ENCODE measurements around the gene SS18.

Gene SS18

DNA sequence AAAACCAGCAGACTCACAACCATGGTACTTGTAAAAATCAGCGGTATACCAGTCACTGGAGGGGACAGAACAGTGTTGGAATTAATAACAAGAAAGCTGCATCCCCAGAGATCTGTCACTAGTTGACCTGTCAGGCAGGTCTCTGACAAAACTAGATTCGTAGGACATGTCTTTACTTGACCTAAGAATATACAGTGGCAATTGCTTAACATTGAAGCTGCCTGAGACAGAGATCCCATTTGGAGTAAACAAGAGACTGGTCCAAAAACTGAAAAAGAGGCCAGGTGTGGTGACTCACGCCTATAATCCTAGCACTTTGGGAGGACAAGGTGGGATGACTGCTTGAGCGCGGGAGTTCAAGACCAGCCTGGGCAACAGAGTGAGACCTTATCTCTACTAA is 7.2 kb upstream of the SS18 start:
- Histone ChIP-seq H3K27ac (ENCODE audit: low read length) (no peak overlapping the region), H3K9me3 (ENCODE audit: control insufficient read depth in 1 of 2, low read length in 2 of 2) (peaks cover 0 to 4% of the 10 kb centered on the region in 2 donors), H3K27me3 (ENCODE audit: low read depth, low read length) (no peaks in the 10 kb centered on the region), H3K4me1 (ENCODE audit: control insufficient read depth in 1 of 2, insufficient read depth in 2 of 2, low read length in 2 of 2) (no peaks in the 10 kb centered on the region), H3K4me3 (ENCODE audit: low read depth in 1 of 2, low read length in 2 of 2) (no peak overlapping the region), H3K36me3 (ENCODE audit: control insufficient read depth in 1 of 2, insufficient read depth in 2 of 2, low read length in 2 of 2) (no peaks in the 10 kb centered on the region)

DNA sequence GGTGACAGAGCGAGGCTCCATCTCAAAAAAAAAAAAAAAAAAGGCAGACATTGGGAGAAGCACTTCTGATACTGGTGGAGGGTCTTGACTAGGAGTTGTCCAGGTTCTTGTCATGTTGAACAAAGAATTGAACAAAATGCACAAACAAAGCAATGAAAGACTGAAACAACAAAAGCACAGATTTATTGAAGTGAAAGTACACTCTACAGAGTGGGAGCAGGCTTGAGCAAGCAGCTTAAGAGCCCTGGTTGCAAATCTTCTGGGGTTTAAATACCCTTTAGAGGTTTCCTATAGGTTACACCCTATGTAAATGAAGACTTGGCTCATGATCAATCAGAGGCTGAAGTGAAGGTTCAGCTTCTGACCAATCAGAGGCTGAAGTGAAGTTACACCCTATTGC is 6.4 kb upstream of the SS18 start:
- Histone ChIP-seq H3K27me3 (ENCODE audit: low read depth, low read length) (no peaks in the 10 kb centered on the region), H3K36me3 (ENCODE audit: control insufficient read depth in 1 of 2, insufficient read depth in 2 of 2, low read length in 2 of 2) (no peaks in the 10 kb centered on the region), H3K27ac (ENCODE audit: low read length) (no peak overlapping the region), H3K9me3 (ENCODE audit: control insufficient read depth in 1 of 2, low read length in 2 of 2) (peaks cover 0 to 4% of the 10 kb centered on the region in 2 donors), H3K4me1 (ENCODE audit: control insufficient read depth in 1 of 2, insufficient read depth in 2 of 2, low read length in 2 of 2) (no peaks in the 10 kb centered on the region), H3K4me3 (ENCODE audit: low read depth in 1 of 2, low read length in 2 of 2) (no peak overlapping the region)

DNA sequence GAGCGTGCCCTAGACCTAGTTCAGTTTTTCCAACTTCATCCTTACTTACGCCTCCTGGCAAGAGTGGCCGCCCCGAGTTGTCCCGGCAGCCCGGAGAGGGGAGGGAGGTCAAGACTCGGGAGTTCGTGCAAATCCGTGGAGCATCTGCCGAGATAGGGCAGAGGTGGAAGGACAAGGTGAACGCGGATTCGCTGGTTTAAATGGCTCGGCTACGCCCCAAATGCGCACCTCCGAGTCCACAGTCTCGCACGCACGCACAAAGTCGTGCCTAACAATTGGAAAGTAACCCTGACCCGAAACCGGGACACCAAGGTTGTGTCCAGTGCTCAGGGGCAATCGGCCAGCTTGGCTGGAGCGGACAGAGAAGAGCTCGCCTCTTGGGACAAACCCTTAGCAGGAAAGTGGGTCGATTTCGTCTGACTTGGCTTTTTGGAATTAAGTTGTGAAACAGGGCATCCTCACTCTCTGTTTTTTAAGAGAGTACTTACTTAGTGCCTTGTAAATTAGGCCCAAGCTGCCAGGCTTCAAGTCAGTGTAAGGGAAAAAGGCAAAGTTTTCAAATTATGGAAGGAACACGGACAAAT is 726 bp upstream of the SS18 start:
- no peaks in the 10 kb centered on the region for H3K9me3 ChIP-seq (ENCODE audit: control insufficient read depth in 1 of 2, low read length in 2 of 2)
- peaks cover 3 to 21% of the 10 kb centered on the region in 2 donors for H3K4me1 ChIP-seq (ENCODE audit: control insufficient read depth in 1 of 2, insufficient read depth in 2 of 2, low read length in 2 of 2)
- H3K27me3 ChIP-seq (ENCODE audit: low read depth, low read length): no peaks in the 10 kb centered on the region
- H3K36me3 ChIP-seq (ENCODE audit: control insufficient read depth in 1 of 2, insufficient read depth in 2 of 2, low read length in 2 of 2): peaks cover 0 to 9% of the 10 kb centered on the region in 2 donors
- H3K4me3 ChIP-seq (ENCODE audit: low read depth in 1 of 2, low read length in 2 of 2): peak overlapping the region; percentile 91 to 94
- peak overlapping the region; percentile 92 for H3K27ac ChIP-seq (ENCODE audit: low read length)

DNA sequence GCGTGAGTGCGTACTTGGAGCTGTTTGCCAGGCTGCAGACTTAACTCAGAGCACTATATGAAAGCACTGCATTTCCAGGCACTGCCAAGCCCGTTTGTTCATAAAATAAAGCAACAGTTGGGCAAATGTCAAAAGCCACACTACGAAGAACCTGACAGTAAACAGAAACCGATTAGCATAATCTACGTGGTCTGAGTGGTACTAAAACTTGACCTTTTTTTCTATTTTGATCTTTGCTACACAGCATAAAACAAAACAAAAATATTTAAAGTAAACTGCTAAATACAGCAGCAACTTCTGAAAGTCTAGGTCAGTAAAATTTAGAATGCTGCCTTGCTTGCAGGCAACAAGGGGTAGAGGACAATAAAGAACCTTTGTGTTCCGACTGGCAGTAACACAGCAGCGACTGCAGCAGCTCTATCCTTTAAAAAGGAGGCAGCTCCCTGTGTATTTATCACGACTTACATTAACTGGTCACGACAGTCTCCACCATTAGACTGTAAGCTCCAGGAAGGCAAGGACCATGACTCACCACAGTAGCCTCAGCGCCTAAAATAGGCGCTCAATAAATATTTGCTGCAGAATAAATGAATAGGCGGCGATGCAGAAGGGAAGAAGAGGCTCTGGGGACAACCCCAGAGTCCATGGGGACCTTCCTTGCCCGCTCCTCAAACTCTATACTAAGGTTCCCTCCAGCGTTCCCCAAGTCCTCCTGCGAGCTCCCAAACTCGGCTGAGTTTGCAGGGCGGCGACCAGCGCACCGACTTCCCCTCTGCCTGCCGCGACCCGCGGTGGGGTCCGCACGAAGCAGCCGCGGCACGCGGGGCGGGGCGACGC is 902 bp downstream of the SS18 start:
- Histone ChIP-seq H3K36me3 (ENCODE audit: control insufficient read depth in 1 of 2, insufficient read depth in 2 of 2, low read length in 2 of 2) (peaks cover 4 to 9% of the 10 kb centered on the region in 2 donors), H3K4me1 (ENCODE audit: control insufficient read depth in 1 of 2, insufficient read depth in 2 of 2, low read length in 2 of 2) (peaks cover 3 to 25% of the 10 kb centered on the region in 2 donors), H3K27ac (ENCODE audit: low read length) (peak overlapping the region; percentile 92), H3K27me3 (ENCODE audit: low read depth, low read length) (no peaks in the 10 kb centered on the region), H3K9me3 (ENCODE audit: control insufficient read depth in 1 of 2, low read length in 2 of 2) (no peaks in the 10 kb centered on the region), H3K4me3 (ENCODE audit: low read depth in 1 of 2, low read length in 2 of 2) (peak overlapping the region; percentile 91 to 94)

DNA sequence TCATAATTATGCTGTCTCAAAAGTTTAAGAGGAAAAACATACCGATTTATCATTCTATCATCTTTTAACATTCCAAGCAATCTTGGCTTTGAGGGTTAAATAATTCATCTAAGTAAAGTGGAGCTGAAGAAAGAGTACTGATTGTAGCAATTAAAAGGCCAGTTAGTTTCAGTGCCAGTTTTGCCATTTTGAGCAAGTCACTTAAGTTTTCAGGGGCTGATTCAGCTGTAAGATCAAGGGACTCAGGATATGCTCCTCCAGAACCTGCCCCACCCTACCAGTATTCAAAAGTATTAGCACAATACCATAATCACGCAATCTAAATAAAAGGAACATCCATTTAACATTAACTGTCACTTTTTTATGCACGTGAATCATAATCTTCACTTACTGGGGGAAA is 1.9 kb downstream of the SS18 start:
- peaks cover 3 to 25% of the 10 kb centered on the region in 2 donors for H3K4me1 ChIP-seq (ENCODE audit: control insufficient read depth in 1 of 2, insufficient read depth in 2 of 2, low read length in 2 of 2)
- no peaks in the 10 kb centered on the region for H3K9me3 ChIP-seq (ENCODE audit: control insufficient read depth in 1 of 2, low read length in 2 of 2)
- H3K27ac ChIP-seq (ENCODE audit: low read length): no peak overlapping the region
- peak overlapping the region; percentile 91 to 94 for H3K4me3 ChIP-seq (ENCODE audit: low read depth in 1 of 2, low read length in 2 of 2)
- H3K36me3 ChIP-seq (ENCODE audit: control insufficient read depth in 1 of 2, insufficient read depth in 2 of 2, low read length in 2 of 2): peaks cover 7 to 9% of the 10 kb centered on the region in 2 donors
- H3K27me3 ChIP-seq (ENCODE audit: low read depth, low read length): no peaks in the 10 kb centered on the region

DNA sequence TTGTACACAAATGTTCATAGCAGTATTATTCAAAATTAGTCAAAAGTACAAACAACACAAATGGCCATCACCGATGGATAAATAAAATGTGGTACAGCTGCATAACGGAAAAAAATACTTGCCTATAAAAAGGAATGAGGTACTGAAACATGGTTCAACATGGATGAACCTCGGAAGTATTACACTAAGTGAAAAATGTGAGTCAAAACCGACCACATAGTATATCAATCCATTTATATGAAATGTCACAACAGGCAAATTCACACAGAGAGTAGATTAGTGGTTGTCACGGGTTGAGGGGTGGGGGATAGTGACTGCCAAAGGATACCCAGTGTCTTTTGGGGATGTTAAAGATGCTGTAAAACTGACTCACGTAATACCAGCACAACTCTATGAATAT is 3.5 kb downstream of the SS18 start:
- H3K27ac ChIP-seq (ENCODE audit: low read length): no peak overlapping the region
- H3K9me3 ChIP-seq (ENCODE audit: control insufficient read depth in 1 of 2, low read length in 2 of 2): no peaks in the 10 kb centered on the region
- no peaks in the 10 kb centered on the region for H3K27me3 ChIP-seq (ENCODE audit: low read depth, low read length)
- no peak overlapping the region for H3K4me3 ChIP-seq (ENCODE audit: low read depth in 1 of 2, low read length in 2 of 2)
- peaks cover 7 to 9% of the 10 kb centered on the region in 2 donors for H3K36me3 ChIP-seq (ENCODE audit: control insufficient read depth in 1 of 2, insufficient read depth in 2 of 2, low read length in 2 of 2)
- H3K4me1 ChIP-seq (ENCODE audit: control insufficient read depth in 1 of 2, insufficient read depth in 2 of 2, low read length in 2 of 2): peaks cover 3 to 25% of the 10 kb centered on the region in 2 donors

DNA sequence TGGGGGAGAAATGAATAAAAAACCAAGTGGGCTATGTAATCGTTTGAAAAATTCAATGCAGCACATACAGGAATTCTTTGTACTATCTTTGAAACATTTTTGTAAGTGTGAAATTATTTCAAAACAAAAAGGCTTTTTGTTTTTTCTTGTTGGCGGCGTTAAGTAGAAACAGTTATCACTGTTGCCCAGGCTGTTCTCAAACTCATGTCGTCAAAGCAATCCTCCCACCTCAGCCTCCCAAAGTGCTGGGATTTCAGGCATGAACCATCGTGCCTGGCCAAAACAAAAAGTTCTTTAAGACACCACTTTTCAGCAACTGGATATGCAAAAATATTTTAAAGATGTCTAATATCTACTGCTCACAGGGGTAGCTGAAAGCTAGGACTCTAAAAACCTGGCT is 5.4 kb downstream of the SS18 start:
- Histone ChIP-seq H3K4me1 (ENCODE audit: control insufficient read depth in 1 of 2, insufficient read depth in 2 of 2, low read length in 2 of 2) (peaks cover 3 to 25% of the 10 kb centered on the region in 2 donors), H3K27me3 (ENCODE audit: low read depth, low read length) (no peaks in the 10 kb centered on the region), H3K9me3 (ENCODE audit: control insufficient read depth in 1 of 2, low read length in 2 of 2) (no peaks in the 10 kb centered on the region), H3K4me3 (ENCODE audit: low read depth in 1 of 2, low read length in 2 of 2) (no peak overlapping the region), H3K27ac (ENCODE audit: low read length) (no peak overlapping the region), H3K36me3 (ENCODE audit: control insufficient read depth in 1 of 2, insufficient read depth in 2 of 2, low read length in 2 of 2) (peaks cover 5 to 10% of the 10 kb centered on the region in 2 donors)

DNA sequence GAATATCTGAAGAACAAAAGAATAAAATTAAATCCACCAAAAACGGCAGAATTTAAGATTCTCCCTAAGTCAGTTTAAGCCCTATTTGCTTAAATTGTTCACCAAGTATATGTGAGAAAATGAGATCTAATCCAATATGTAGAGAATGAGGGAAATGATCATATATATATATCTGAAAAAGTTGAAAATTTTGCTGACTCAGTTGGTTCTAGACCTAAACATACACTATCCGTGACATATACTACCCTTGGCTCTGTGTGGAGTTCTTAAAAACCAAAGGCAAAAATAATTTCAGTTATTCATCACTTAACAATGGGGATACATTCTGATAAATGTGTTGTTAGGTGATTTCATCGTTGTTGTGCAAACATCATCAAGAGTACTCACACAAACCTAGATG is 7.3 kb downstream of the SS18 start:
- H3K4me1 ChIP-seq (ENCODE audit: control insufficient read depth in 1 of 2, insufficient read depth in 2 of 2, low read length in 2 of 2): peaks cover 0 to 13% of the 10 kb centered on the region in 2 donors
- H3K27me3 ChIP-seq (ENCODE audit: low read depth, low read length): no peaks in the 10 kb centered on the region
- peaks cover 4 to 15% of the 10 kb centered on the region in 2 donors for H3K36me3 ChIP-seq (ENCODE audit: control insufficient read depth in 1 of 2, insufficient read depth in 2 of 2, low read length in 2 of 2)
- no peak overlapping the region for H3K4me3 ChIP-seq (ENCODE audit: low read depth in 1 of 2, low read length in 2 of 2)
- H3K27ac ChIP-seq (ENCODE audit: low read length): no peak overlapping the region
- H3K9me3 ChIP-seq (ENCODE audit: control insufficient read depth in 1 of 2, low read length in 2 of 2): no peaks in the 10 kb centered on the region

DNA sequence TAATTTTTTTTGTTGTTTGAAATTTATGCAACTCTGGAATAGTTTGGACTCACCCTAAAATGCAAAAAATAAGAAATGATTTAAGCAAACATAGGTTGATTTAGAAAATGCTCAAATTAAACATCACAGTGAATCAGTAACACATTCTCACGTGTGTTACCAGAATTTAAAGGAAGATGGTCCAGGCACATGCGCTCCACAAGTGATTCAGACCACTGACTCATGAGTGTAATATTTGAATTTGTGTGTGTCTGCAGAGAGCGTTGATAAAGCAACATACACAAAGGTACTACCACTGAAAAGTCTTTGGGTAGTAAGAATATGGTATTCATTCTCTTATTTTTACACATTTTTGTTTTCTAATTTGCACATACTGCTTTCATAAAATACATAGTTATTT is 7.9 kb downstream of the SS18 start:
- Histone ChIP-seq H3K27me3 (ENCODE audit: low read depth, low read length) (no peaks in the 10 kb centered on the region), H3K9me3 (ENCODE audit: control insufficient read depth in 1 of 2, low read length in 2 of 2) (no peaks in the 10 kb centered on the region), H3K36me3 (ENCODE audit: control insufficient read depth in 1 of 2, insufficient read depth in 2 of 2, low read length in 2 of 2) (peaks cover 8 to 18% of the 10 kb centered on the region in 2 donors), H3K27ac (ENCODE audit: low read length) (no peak overlapping the region), H3K4me3 (ENCODE audit: low read depth in 1 of 2, low read length in 2 of 2) (no peak overlapping the region), H3K4me1 (ENCODE audit: control insufficient read depth in 1 of 2, insufficient read depth in 2 of 2, low read length in 2 of 2) (peaks cover 0 to 10% of the 10 kb centered on the region in 2 donors)

DNA sequence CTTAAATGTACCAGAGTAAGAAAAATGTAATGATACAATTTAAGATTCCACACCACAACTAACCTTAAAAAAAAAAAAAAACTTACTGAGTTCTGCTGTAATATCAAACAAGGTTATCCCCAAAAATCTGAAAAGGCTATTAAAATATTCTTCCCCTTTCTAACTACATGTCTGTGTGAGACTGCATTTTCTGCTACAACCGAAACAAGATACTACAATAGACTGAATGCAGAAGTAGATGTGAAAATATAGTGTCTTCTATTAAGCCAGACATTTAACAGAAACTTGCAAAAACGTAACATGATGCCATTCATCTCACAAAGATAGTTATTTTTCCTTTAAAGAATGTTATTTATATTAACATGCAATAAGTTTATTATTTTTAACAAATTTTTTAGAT is 16.2 kb downstream of the SS18 start:
- Histone ChIP-seq H3K27ac (ENCODE audit: low read length) (no peak overlapping the region), H3K9me3 (ENCODE audit: control insufficient read depth in 1 of 2, low read length in 2 of 2) (peaks cover 0 to 9% of the 10 kb centered on the region in 2 donors), H3K27me3 (ENCODE audit: low read depth, low read length) (no peaks in the 10 kb centered on the region), H3K4me3 (ENCODE audit: low read depth in 1 of 2, low read length in 2 of 2) (no peak overlapping the region), H3K4me1 (ENCODE audit: control insufficient read depth in 1 of 2, insufficient read depth in 2 of 2, low read length in 2 of 2) (no peaks in the 10 kb centered on the region), H3K36me3 (ENCODE audit: control insufficient read depth in 1 of 2, insufficient read depth in 2 of 2, low read length in 2 of 2) (peaks cover 27 to 50% of the 10 kb centered on the region in 2 donors)

DNA sequence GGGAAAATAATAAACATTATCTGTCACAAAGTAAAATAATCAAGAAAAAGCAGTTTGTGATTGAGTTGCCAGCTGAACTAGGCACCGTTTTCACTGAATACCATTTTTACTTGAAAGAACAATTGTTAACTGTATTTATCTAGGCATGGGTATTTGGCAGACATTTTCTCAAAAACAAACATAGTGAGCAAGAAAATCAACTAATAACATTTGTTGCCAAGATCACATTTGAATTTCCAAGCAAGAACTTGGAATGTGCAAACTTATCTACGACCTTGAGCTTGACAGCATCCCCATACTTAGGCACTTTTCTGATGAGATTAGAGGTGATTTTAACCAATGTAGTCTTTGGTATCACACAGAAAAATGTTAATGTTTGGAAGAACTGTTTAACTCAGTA is 16.7 kb downstream of the SS18 start:
- Histone ChIP-seq H3K27me3 (ENCODE audit: low read depth, low read length) (no peaks in the 10 kb centered on the region), H3K36me3 (ENCODE audit: control insufficient read depth in 1 of 2, insufficient read depth in 2 of 2, low read length in 2 of 2) (peaks cover 24 to 52% of the 10 kb centered on the region in 2 donors), H3K9me3 (ENCODE audit: control insufficient read depth in 1 of 2, low read length in 2 of 2) (peaks cover 0 to 9% of the 10 kb centered on the region in 2 donors), H3K4me3 (ENCODE audit: low read depth in 1 of 2, low read length in 2 of 2) (no peak overlapping the region), H3K27ac (ENCODE audit: low read length) (no peak overlapping the region), H3K4me1 (ENCODE audit: control insufficient read depth in 1 of 2, insufficient read depth in 2 of 2, low read length in 2 of 2) (no peaks in the 10 kb centered on the region)

Measured in muscle layer of duodenum (tissue), 2 donors.